A673 (cell line): ENCODE measurements around the gene LCE6A.

Experiments
- CTCF ChIP-seq: fragments of 300-800, 200-600 bp; sonication (generic); conservative IDR thresholded peaks from 2 replicates; pipeline ENCODE4 v1.5.1; 2017; ENCODE audit warnings: low read depth, mild to moderate bottlenecking, antibody characterized with exemption, low read length, moderate library complexity, mixed read lengths
- EZH2 ChIP-seq: fragments of 200-600 bp; sonication (generic); IDR thresholded peaks from 2 replicates; pipeline ENCODE4 v1.6.1; 2017; ENCODE audit warnings: borderline replicate concordance, low read depth, mild to moderate bottlenecking, mixed read lengths, antibody characterized with exemption, low read length; ENCODE audit not compliant: poor library complexity, severe bottlenecking

GRCh38 chr1:152823294-152823693 is 19.4 kb upstream of the LCE6A start:
- no peak for TF ChIP-seq CTCF
- TF ChIP-seq EZH2, result no peak
